Suprapubic skin (tissue), 3 donors: Measurements from ENCODE around the gene CRACR2B.

ENCODE experiments used
- CTCF ChIP-seq, 2 donors: fragments of 200-600 bp in 1 of 2; fragments of 450-650 bp in 1 of 2; sonication (generic) in 1 of 2; IDR thresholded peaks; one replicate each; pipeline ENCODE4 v1.5.1; 2016 to 2019; ENCODE audit warnings: antibody characterized with exemption in 2 of 2, mild to moderate bottlenecking in 1 of 2, moderate library complexity in 1 of 2
- EP300 ChIP-seq: sonication (generic); formaldehyde crosslinking; IDR thresholded peaks from one replicate; pipeline ENCODE4 v1.6.1; 2017; ENCODE audit warnings: antibody characterized with exemption
- POLR2A ChIP-seq, 2 donors: fragments of 450-650 bp; IDR thresholded peaks; one replicate each; pipeline ENCODE4 v1.6.1; 2017; ENCODE audit warnings: antibody characterized with exemption in 2 of 2, mild to moderate bottlenecking in 2 of 2, moderate library complexity in 2 of 2

GRCh38 chr11:856397-856796, 28.7 kb downstream of the CRACR2B start:
- TF ChIP-seq CTCF (IDR thresholded peaks at IDR 0.05) = no peak
- no peak for TF ChIP-seq EP300
- no peak for TF ChIP-seq POLR2A (IDR thresholded peaks at IDR 0.05)
